ENCODE measurements around the gene SERPINB1.
"Not testable (repeated sequence)": the region's sequence is repeated elsewhere in the genome, so short reads cannot be mapped to it uniquely, and the experiment has no call there.

The SERPINB1 gene

DNA sequence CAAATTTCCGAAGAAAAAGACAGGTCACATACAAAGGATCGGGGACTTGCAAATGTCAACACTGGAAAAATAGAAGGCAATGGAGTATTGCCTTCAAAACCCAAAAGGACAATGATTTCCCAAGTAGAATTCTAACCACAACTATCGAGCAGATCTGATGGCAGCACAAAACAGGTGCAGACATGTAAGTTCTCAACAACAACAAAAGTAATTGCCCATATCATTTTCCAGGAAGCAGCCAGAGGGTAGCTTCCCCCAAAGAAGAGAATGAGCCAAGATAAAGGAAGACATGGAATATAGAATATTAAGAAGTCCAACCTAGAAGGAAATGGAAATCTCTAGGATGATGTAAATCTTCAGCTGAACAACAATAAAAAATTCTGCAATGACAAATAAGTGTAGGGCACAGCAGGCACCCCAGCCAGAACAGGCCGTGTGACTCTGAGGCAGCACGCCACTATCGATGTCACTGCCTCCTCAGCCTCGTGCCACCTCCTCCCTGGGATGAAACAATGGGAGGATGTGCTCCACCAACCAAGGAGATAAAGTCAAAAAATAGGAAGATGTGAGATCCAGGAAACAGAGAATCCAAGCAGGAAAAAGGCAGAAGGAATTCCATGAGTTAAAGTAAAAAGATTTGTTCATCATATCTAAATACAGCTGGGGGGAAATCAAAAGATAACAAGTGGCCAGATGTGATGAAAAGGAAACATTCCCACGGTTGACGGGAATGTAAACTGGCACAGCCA is 34.1 kb downstream of the SERPINB1 start:
- no peak for TF ChIP-seq CTCF (IDR thresholded peaks at IDR 0.05; ENCODE audit: low read depth, low read length)
- Histone ChIP-seq H3K4me1 (no peaks in the 10 kb centered on the region), H3K36me3 (no peaks in the 10 kb centered on the region), H3K4me3 (ENCODE audit: low read depth, low read length) (no peak overlapping the region), H3K9me3 (no peaks in the 10 kb centered on the region), H3K27me3 (no peaks in the 10 kb centered on the region)
- no peak for DNase-seq

DNA sequence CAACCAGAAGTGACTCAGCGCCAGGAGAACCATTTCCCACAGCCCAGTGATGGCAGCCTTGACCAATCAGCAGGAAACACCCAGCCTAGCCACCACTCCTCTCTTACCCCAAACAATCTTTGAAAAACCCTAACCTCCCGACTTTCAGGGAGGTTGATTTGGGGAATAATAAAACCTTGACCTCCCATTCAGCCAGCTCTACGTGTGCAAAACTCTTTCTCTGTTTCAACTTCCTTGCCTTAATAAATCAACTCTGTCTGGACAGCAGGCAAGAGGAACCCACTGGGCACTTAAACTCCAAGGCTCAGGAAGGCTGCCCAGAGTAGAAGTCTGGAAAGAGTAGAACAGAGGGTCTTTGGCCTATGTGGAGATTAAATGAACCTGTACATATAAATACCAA is 35.0 kb downstream of the SERPINB1 start:
- Histone ChIP-seq H3K27me3 (no peaks in the 10 kb centered on the region), H3K9me3 (no peaks in the 10 kb centered on the region; the same call in 1 of the 2 replicates), H3K4me3 (ENCODE audit: low read depth, low read length) (no peak overlapping the region), H3K36me3 (no peaks in the 10 kb centered on the region), H3K4me1 (no peaks in the 10 kb centered on the region)
- no peak for TF ChIP-seq CTCF (IDR thresholded peaks at IDR 0.05; ENCODE audit: low read depth, low read length)
- no peak for DNase-seq

GRCh38 chr6:2805031-2805430 is 36.6 kb downstream of the SERPINB1 start:
- Histone ChIP-seq H3K4me3 (ENCODE audit: low read depth, low read length) (no peak overlapping the region), H3K4me1 (no peaks in the 10 kb centered on the region), H3K36me3 (no peaks in the 10 kb centered on the region), H3K9me3 (no peaks in the 10 kb centered on the region; the same call in 1 of the 2 replicates), H3K27me3 (no peaks in the 10 kb centered on the region)
- DNase-seq, result no peak
- no peak for TF ChIP-seq CTCF (IDR thresholded peaks at IDR 0.05; ENCODE audit: low read depth, low read length)

DNA sequence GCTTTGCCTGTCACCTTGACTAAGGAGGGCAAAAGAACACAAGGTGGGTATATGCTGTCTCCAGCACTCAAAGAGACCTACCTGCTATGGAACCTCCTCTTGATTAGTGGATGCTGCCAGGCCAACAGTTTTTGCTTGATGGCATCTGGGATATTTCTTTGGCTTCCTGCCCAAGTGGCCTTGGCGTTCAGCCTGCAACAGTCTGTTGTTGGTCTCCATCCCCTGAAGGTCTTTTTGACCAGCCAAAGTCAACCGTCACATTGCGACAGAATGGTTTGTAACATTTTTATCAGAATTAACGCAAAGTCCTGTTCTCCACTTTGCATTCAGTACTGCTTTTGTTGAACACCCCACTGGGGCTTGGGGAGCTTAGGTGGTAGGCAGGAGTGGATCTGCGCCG is 37.1 kb downstream of the SERPINB1 start:
- Histone ChIP-seq H3K36me3 (no peaks in the 10 kb centered on the region), H3K4me1 (no peaks in the 10 kb centered on the region), H3K27me3 (no peaks in the 10 kb centered on the region), H3K4me3 (ENCODE audit: low read depth, low read length) (no peak overlapping the region), H3K9me3 (no peaks in the 10 kb centered on the region; the same call in 1 of the 2 replicates)
- DNase-seq, result no peak
- no peak for TF ChIP-seq CTCF (IDR thresholded peaks at IDR 0.05; ENCODE audit: low read depth, low read length)

- Histone ChIP-seq H3K27me3 (no peaks in the 10 kb centered on the region), H3K4me1 (no peaks in the 10 kb centered on the region), H3K4me3 (ENCODE audit: low read depth, low read length) (no peak overlapping the region), H3K36me3 (no peaks in the 10 kb centered on the region), H3K9me3 (no peaks in the 10 kb centered on the region; the same call in 1 of the 2 replicates)
- TF ChIP-seq CTCF (IDR thresholded peaks at IDR 0.05; ENCODE audit: low read depth, low read length), result no peak
- DNase-seq, result no peak
Observed at GRCh38 chr6:2803731-2804429, 37.8 kb downstream of the SERPINB1 start.

DNA sequence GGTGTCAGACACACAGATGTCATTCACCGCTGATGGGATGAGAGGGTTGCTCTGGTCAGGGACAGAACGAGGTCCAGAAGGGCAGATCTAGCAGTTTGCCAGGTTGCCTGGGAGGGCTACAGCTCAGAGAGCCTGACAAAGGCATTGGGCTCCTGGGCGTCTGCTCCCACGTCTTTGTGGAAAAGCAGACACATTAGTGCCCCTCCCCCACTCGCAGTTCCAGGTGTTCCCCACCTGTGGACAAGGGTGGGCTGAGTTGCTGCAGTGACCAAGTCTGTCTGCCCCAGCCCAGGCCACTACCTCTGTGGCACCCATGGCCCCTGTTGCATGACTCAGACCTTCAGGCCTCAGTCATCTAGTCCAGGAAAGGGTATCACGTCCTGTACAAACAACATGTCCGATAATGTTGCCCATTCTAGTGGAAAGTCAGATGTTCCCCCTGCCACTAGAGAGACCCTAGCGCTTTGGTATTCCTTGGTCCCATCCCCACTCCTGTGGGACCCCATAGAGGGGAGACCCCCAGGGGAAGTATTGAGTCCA is 39.1 kb downstream of the SERPINB1 start:
- no peak for DNase-seq
- no peak overlapping the region for H3K4me3 ChIP-seq (ENCODE audit: low read depth, low read length)
- no peaks in the 10 kb centered on the region for H3K4me1 ChIP-seq
- no peaks in the 10 kb centered on the region for H3K36me3 ChIP-seq
- H3K9me3 ChIP-seq, result no peaks in the 10 kb centered on the region; the same call in 1 of the 2 replicates
- H3K27me3 ChIP-seq, result no peaks in the 10 kb centered on the region
- no peak for TF ChIP-seq CTCF (IDR thresholded peaks at IDR 0.05; ENCODE audit: low read depth, low read length)

DNA sequence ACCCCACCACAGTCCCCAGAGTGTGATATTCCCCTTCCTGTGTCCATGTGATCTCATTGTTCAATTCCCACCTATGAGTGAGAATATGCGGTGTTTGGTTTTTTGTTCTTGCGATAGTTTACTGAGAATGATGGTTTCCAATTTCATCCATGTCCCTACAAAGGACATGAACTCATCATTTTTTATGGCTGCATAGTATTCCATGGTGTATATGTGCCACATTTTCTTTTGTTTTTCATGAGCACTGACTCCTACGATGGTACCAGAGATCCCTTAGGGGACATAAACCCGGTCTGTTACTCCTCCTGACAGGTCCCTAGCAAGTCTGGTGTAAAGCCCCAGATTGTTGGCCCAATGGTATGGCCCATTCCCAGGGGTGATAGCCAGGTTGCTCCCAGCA is 40.0 kb downstream of the SERPINB1 start:
- H3K27me3 ChIP-seq; H3K9me3 ChIP-seq; DNase-seq; H3K4me1 ChIP-seq; H3K36me3 ChIP-seq; H3K4me3 ChIP-seq (ENCODE audit: low read depth, low read length): not testable (repeated sequence)

Data from BE2C (cell line).